Amniotic stem cell (primary cell): ENCODE data around the gene GRID1.

Experiments used
- DNase-seq: peaks from one replicate; lab custom pipeline; 2025; lab: John Stamatoyannopoulos, UW

The GRID1 gene

DNA sequence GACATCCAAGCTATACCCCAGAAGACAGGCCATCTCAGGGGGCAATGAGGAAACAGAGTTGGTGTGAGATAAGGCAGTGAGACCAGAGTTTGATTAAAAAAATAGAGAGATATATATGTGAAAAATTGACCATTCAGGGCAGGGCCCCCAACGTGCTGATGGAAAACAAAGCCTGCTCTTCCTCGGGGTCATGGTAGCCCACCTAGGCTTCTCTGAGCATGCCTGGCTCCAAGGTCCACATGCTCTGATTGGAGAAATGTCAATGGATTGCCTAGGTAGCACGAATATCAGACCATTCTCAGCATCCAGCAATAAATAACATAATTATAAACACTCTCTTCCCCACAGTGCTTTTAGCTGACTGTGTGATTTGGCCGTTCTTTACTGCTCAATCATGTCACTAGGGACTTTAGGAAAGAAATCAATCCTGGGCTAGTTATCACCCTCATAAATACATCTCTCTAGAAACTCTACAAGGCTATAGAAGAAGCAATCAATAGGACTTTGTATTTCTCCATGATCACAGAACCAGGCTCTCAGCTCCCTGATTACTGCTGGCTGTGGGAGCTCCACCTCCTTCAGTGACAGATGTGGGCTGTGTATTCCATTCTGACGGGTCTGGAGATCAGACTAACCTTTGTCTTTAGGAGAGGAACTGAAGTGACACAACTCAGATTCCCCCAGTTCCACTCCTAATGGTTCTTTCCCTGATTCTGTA is 766.4 kb downstream of the GRID1 start:
- no peak for DNase-seq

DNA sequence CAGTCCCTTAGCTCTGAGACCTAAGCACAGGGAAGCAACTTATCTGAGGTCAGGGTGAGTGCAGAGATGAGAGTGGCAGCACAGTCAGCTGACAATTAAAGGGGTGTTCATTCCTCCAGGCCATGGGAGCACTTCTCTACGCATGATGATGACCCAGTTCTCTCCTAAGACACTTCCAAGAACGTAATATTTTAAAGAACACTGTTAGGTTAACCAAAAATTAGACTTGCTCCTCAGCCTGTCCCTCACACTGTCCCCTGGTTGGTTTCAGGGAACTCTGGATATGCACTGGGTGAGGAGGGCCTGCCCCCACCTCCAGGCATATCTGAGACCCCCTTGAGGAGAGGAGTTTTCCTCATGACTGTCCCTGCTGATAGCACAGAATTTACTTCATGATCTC is 767.5 kb downstream of the GRID1 start:
- DNase-seq, result no peak

DNA sequence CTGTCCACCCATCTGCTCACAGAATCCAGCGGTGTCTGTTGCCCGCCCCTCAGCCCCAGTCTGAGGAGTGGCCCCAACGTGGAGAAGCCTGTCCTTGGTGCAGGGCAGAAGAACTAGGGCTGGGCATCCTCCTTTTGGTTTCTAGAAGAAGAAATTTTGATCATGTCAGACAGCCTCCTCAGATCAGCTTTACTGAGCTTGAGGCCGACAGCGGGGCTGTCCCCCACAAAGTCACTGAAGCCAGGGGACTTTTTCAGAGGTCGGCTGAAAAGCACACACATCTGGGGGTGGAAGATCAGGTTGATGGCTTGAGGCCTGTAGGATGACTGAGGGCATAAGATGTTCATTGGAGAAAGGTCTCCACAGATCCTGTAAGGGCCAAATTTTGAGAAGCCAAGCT is 767.9 kb downstream of the GRID1 start:
- no peak for DNase-seq

DNA sequence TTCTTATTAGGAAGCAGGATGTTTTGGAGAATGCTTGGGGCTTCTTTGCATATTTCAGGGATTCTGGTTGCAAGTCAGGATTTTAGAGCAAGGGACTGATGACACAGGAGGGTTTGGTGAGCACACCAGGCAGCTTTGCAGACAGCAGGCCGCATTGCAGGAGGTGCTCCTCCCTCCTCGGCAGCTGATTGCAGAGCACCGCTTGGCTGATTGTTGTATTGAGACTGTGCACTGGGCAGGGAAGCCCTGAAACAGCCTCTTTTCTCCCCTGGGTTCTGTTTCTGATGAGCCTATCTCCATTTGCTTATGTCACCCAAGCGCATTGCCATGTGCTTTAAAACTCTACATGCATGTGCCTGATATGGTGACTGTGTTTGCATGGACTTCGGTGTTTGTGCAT is 769.6 kb downstream of the GRID1 start:
- DNase-seq, result no peak

DNA sequence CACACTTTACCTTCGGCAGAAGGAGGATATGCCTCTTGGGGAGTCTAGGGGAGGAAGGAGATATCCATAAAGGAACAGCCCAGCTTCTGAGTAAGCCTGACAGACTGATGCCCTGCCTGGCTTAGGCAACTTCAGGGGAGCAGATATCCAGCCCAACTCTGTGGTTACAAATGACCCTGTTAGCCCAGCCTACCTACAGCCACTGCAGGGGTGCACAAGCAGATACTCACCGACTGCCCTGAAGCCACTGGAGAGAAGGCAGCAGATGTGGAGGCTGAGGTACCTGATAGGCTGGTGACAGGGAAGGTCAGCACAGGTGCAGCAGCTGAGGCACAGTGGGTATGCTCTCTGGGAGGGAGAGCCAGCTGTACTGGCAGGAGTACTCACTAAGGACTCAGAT is 770.2 kb downstream of the GRID1 start:
- no peak for DNase-seq

DNA sequence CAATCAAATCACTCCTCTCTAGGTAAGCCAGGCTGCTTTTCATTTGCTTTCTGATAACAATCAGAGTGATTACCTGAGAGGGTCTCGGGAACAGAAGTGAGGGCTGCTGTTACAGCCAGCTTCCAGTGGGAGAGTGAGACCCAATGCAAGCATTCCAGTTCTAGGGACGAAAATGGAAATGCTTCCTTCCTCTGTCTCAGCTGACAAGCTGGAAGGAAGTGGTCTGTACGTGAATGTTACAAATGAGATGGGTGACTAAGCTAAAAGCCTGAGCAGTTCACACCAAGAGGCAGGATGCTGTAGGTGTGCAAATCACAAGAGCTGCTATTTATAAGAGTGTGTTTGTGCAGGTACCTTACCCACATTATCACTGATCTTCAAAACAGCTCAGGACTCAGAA is 772.4 kb downstream of the GRID1 start:
- DNase-seq, result no peak

DNA sequence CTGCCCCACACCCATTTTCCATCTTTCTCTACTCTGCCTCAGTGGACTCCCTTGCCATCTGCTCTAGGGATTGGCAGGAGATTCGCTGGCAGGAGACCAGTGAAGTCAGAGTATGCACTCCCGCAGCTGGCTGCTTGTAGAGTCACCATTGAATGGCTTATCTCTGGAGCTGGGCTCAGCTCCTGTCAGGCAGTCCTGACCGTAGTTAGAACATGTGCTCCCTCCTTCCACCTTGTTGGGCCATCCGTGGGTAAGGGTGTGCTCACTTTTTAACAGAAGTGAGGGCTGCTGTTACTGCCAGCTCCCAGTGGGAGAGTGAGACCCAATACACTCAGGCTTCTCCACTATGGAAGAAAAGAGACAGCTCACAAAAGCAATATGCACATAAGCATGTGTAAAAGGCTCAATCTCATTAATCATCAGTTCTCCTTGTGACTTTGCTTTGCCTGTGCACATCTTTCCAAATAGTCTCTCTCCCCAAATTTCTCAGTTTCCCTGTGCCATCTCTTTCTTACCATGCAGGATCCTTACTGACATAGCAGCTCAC is 773.3 kb downstream of the GRID1 start:
- DNase-seq, result no peak

DNA sequence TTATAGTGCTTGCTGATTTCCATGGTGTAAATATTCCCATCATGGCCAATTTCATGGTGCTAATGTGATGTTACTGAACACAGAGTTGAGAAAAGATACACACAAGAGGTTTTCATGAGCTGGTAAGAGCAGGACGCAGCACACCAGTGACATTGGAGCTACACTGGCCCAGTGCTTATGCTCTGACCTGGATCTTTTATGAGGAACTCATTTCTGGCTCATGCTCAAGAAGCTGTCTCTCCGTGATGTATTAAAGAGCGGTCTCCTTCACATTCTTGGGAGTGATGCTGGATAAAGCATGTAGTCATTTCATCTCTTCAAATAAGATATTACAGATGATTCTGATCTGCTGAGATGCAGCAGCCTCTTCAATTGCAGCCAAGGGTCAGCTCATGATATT is 785.2 kb downstream of the GRID1 start:
- no peak for DNase-seq

DNA sequence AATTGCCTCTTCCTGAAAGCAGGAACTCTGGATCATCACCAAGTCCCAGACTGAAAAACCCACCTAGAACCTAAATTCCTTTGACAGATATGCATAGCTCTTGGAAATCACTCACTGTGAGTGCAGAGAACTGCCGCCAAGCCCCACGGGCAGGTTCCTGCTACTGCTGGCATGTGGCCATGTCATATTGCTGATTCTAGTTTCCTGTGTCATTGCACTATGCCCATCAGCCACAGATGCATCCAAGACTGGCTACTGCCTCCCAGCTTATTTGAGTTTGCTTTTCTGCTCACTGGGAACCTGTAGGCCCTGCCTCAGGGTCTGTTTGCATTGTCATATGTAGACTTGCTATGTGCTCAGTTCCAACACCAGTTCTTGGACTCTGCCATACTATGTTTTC is 786.0 kb downstream of the GRID1 start:
- DNase-seq, result no peak

DNA sequence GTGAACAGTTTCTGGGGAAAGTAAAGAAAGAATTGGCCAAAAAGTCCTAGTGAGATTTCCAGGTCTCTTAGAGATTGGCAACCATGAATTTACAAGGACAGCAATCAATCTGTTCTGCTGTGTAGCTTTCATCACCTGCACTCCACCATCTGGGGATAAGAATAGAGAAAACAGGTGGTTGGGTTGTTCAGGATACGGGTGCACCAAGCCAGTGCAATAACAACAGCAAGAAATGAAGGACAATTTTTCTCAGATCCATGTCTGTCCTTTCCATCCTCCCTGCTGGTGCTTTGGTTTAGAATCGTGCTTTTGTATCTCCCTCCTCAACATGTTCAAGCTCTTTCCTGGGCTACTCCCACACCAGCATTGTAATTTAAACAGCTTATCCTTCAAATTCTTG is 787.7 kb downstream of the GRID1 start:
- DNase-seq, result no peak

DNA sequence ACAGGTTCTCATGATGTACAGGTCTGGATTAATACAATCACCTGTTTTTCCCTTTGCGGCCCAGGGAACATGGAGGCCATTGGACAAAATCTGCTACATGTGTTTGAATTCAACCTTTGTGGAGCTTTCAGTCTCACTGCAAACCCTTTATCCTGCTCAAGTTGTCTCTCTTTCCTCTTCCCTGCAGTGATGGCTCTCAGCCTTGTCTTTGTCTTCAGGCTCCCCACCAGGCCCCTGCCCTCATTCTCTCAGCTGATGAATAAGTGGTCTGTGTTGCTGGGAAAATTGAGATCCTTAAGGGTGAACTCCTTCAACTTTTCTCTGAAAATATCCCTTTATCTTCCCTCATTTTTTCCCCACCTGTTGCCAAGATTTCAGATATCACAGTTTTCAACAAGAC is 791.2 kb downstream of the GRID1 start:
- DNase-seq, result no peak

DNA sequence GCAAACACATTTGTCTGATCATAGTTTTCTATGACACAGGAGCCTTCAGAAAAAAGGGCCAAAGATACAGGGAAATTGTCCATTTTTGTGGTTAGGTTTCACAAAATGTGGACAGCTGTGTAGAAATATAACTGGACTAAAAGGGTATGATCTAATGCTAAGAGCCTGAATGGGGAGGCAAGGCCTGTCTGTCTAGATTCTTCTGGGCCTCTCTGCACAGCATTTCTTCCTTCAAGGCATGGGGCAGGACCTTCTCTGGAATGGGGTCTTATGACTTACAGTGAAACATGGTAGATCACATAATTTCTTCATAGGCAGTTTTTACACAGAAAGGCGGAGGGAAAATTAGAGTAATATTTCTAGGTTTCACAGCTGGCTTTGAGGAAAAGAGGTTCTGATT is 795.7 kb downstream of the GRID1 start:
- DNase-seq, result no peak

DNA sequence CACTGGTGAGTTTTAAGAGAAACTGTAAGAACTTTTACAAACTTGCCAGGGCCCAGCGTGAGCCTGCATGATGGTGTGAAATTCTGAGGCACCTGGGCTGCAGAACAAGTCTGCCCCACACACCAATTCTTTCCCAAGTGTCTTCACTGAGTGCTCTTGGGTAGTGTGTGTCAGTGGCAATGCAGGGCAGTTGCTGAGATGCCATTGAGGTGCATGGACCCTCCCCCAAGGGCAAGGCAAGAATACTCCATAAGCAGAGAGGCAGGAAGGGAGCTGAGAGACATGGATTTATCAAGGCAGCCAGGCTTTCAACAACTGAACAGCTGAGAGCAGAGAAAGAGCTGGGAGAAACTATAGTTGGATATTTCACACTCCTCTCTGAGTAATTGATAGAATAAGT is 801.2 kb downstream of the GRID1 start:
- DNase-seq, result no peak

DNA sequence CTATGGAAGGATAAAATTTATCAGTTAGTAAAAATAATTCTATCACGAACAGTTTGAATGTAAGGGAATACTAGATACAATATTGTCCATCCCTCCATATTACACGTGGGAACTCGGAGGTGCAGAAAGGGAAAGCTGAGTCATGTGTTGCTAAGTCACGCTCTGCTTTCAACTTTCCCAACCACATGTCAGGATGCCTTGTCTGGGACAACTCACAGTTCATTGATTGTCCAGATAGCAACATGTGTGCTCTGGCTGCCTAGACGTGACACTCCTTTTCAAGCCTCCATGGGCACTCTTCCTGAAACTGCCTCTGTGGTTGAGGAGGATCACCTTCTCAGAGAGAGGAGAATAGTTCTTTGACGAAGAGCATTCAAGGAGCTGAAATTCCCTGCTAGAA is 808.1 kb downstream of the GRID1 start:
- no peak for DNase-seq

DNA sequence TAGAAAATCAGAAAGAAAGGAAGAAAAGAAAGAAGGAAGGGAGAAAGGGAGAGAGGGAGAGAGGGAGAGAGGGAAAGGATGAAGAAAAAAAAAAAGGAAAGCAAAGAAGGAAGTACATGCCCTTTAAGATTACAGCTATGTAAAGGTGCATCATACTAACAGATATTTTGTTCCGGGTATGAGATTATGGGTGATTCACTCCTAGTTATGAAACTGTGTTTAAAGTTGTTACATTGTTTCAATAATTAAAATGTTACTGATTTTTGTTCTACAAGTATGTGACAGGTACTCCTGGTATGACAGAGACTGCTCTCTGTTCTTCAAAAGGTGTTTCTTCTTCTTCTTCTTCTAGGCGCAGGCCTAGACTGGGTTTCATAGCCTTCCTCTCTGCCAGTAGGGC is 808.9 kb downstream of the GRID1 start:
- no peak for DNase-seq

DNA sequence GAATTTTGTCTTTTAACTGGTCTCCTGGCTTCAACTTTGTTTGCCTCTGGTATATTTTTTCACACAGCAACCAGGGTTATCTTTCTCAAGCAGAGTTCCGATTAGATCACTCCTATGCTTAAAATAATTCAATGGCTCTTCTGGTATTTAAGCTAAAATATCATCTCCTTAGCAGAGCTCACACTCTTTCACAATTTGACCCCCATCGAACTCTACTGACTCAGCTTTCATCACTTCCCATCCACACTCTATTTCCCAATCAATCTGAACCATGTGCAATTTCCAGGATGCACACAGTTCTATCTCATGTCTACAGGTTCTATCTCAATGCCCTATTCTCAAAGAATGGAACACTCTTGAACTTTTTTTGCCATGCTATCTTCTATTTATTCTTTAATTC is 809.5 kb downstream of the GRID1 start:
- no peak for DNase-seq
